Stimulated activated CD4-positive, alpha-beta T cell treated with anti-CD3 and anti-CD28 coated beads, Interleukin-1b, Interleukin-23, amount 100 ng/mL, for 24 hours (primary cell): ENCODE results near the gene MEX3D.
A peak's percentile ranks its signal among the peaks of the same experiment; 100 is the strongest.

Experiments
- DNase-seq, 4 experiments: peaks; one replicate each; pipeline ENCODE4 v3.0.0-alpha.2; 2020; ENCODE audit warnings: low read depth in 4 of 4, low spot score in 1 of 4

Gene MEX3D

DNA sequence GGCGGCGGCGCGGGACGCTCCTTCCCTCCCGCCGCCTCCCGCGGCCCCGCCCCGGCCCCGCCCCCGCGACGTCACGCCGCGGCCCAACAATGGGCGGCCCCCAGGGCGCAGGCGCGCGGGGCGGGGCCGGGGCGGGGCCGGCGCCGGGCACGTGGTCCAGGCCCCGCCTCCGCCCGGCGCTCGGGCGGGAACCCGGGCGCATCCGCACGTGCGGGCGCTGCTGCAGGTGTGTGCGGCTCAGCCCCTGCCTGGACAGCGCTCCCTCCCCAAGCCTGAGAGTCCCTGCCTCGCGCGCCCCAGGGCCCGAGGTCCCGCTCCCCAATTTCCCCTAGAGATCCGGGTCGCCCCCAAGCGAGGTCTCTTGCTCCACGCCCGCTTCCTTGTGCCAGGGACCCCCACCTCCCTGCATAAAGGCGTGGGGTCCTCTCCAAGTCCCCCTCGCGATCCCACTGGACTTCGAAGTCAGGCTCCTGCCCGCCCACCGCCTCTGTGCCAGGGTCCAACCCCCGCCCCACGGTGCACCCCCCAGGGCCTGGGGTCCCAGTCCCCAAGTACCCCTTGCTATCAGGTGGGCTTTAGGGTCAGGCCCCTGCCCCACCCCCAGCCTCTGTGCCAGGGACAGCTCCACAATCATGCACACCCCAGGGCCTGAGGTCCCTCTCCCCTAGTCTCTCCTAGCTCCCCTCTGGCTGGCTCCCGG is at the start of gene MEX3D:
TSS of gene MEX3D (minus strand) at position 6 of the 700 bp plus-strand sequence. CDS start 267 bp downstream, outside the sequence.
- DNase-seq: peak; percentile 60 to 82 (median 74)

DNA sequence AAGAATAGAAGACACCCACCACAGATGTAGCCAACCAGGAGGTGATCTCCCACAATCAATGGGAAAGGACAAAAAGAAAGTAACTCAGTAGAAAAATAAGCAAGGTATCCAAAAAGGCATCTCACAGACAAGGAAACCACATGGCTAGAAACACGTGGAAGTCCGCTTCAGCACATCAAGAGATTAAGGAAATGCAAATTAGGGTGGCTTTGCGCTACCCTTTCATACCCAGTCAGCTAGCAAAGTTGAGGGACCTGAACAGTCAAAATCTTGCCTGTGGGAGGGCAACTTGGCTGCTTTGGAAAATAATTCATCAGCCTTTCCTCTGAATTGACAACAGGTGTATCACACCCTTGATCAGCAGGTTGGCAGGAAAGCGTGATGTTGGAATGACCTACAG is 48.8 kb upstream of the MEX3D start:
- DNase-seq: no peak

DNA sequence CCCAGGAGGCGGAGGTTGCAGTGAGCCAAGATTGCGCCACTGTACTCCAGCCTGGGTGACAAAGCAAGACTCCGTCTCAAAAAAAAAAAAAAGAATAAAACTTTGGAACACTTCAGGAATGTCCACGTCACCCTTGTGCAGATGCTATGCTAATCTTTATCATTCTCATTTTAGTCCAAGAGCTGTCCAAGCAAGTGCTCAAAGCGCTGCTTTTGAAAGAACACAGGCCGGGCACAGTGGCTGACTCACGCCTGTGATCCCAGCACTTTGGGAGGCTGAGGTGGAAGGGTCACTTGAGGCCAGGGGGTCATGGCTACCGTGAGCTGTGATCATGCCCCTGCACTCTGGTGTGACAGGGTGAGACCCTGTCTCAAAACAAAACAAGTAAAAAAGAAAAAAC is 48.3 kb upstream of the MEX3D start:
- no peak for DNase-seq

DNA sequence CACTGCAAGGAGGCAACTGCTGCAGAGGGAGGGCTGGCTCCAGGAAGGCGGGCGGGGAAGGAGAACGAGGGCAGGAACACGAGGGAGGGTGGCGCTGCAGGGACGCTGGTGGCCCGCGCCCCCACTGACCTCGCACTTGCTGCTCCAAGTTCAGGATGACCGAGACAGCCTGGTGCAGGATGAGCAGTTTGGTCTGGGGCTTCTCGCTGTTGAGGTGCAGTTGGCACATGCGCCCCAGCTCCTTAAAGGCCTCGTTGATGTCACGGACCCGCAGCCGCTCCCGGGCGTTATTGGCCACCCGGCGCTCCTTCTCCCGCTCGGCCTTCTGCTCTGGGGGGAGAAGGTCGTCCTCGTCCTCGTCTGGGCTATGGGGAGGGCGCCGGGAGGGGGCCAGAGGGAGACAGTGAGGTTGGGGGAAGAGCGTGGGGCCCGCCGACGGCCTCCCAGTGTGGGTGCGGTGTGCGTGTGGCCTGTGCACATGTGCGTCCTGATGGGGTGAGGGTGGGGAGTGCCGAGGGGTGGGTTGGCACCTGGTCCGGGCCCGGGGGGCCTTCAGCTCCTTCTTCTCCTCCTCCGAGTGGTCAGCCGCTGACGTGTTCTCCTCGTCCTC is 47.1 kb upstream of the MEX3D start:
- DNase-seq: no peak

DNA sequence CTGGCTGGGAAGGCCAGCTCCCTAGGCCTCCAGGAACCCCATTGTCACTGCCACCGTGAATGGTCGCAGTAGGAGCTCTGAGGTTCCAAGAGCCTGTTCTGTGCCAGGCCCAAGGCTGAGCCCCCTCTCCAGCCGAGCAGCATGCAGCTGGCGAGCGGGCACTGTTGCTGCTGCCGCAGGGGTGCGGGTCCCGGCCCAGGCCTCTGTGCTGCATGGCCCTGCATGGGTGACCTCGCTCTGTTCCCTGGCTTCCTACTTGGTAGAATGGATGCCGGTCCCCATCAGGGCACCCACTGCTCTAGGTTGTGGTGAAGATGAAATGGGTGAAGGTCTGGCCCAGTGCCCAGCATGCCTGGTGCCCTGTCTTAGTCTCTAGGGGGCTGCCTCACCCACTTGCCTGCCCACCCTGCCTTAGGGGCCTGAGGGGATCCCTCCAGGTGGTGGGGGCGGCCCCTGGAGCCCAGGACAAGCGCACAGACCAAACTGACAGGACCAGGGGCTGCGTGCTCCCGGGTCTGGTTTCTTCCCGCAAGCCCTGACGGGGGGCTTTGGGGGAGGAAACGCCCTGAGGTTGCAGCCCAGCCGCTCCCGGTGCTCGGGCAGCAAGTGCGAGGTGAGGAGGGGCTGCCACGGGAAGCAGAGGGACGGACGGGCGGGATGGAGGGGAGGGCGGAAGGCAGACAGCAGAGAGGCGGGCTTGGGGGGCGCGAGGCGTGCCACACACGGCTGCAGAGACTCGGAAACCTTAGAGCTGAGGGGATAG is 45.9 kb upstream of the MEX3D start:
- no peak for DNase-seq

DNA sequence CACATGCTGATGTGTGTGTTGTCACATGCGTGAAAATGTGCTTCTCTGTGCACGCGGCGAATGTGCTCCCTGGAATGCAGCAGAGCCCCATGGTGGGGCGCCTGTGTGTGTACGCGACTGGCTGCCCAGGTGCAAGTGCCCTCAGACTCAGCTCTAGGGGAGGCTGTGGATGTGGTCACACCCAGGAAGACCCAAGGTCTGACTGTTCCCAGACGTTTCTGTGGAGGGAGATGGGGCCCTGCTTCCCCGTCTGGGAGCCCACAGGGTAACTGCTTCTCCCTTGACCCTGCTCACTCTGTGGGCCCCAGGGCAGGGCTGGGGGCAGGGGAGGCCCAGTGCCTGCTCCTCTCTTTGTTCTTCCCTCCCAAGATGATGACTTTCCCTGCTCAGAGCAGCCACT is 45.0 kb upstream of the MEX3D start:
- DNase-seq: no peak

DNA sequence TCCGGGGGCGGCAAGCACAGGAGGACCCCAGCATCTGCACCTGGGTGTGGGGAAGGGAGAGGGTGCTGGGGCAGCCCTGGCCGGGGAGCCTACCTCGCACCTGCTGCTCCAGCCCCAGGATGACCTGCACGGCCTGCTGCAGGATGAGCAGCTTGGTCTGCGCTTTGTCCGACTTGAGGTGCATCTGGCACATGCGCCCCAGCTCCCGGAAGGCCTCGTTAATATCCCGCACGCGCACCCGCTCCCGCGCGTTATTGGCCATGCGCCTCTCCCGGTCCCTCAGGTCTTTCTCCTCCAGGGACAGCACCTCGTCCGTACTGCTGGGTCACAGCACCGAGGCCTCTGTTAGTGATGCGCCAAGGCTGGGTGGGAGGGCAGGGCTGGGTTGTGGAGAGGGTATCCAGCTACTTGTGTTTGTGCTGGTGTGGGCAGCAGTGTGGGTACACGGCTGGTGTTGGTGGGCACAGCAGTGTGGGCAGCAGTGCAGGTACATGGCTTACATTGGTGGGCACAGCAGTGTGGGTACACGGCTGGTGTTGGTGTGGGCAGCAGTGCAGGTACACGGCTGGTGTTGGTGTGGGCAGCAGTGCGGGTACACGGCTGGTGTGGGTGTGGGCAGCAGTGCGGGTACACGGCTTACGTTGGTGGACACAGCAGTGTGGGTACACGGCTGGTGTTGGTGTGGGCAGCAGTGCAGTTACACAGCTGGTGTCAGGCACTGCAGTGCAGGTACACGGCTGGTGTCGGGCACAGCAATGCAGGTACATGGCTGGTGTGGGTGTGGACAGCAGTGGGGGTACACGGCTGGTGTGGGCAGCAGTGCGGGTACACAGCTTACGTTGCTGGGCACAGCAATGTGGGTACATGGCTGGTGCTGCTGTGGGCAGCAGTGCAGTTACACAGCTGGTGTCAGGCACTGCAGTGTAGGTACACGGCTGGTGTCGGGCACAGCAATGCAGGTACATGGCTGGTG is 44.3 kb upstream of the MEX3D start:
- no peak for DNase-seq

DNA sequence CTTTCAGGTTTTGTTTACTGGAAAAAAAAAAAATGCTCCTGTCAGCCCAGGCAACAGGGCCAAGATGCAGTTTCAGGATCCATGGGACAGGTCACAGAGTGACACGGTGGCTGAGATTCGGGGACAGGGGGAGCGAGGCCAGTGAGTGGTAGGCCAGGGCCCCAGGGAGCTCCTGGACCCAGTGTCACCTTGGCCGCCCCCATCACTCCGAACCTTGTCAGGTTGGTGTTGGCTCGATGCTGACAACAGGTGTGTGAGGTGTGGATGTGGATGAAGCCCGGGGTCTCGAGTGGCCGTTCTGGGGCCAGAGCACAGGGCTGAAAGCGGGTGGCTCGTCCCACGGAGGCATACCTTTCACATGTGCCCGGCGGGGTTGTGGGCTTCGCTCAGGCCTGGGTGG is 43.2 kb upstream of the MEX3D start:
- no peak for DNase-seq

DNA sequence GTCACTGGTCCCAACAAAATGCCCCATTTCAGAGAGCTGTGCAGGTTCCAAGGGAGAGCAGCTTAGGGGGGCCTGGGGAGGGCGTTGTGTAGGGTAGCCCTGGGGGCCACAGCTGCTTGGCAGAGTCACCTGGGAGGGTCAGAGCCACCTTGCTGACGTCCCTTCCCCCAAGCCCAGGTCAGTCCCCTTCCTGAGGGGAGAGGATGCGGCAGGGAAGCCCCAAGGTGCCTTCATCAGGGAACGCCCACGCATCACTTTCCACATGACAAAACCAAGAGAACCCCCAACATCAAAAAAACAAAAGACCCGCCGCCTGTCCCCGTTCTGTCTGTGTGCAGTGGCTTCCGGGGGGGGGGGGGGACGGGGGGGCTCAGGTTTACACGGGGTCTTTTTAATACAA is 42.5 kb upstream of the MEX3D start:
- DNase-seq: no peak

DNA sequence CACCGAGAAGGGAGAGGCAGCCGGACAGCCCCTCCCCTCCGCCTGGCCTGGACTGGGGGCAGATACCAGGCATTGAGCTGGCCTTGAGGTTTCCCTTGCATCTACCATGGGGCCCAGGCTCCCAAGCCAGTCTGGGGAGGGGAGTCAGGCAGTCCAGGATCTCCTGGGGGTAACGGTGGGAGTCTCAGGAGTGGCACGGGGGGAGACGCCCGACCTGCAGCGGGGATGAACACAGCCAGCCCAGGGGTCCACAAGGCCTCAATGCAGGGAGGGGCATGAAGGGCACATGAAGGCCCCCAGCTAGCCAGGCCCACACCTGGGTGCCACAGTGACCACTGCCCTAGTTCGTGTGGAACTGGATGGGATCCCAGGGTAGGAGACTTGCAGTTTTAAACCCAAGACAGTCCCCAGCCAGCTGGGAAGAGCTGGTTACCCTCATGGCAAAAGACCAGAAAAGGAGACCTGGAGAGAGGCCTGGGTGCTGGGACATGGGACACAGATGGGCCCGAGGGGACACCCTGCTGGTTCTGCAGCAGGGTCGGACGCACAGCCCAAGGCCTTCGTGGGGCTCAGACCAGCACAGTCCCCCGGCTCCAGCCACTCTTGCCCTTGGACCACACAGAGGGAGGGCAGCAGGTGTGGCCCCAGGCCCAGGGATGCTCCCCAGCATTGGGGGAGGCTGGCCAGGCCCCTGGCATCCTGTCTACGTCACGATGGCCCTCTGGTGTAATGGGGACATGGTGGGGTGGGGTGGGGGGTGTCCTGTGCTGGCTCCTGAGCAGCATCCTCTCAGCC is 41.8 kb upstream of the MEX3D start:
- no peak for DNase-seq

DNA sequence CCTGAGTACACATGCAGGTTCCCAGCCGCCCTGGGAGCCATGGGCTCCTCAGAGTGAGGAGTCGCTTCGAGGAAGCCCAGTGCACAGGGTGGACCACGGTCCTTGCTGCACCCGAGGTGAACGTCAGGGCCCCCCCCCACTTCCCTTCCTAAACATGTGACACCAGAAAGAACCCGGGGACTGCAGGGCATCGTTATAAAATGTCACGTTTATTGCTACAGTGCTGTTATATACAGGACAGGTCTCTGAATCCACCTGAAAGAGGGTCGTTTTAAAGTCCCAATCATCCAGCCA is 40.9 kb upstream of the MEX3D start:
- no peak for DNase-seq

DNA sequence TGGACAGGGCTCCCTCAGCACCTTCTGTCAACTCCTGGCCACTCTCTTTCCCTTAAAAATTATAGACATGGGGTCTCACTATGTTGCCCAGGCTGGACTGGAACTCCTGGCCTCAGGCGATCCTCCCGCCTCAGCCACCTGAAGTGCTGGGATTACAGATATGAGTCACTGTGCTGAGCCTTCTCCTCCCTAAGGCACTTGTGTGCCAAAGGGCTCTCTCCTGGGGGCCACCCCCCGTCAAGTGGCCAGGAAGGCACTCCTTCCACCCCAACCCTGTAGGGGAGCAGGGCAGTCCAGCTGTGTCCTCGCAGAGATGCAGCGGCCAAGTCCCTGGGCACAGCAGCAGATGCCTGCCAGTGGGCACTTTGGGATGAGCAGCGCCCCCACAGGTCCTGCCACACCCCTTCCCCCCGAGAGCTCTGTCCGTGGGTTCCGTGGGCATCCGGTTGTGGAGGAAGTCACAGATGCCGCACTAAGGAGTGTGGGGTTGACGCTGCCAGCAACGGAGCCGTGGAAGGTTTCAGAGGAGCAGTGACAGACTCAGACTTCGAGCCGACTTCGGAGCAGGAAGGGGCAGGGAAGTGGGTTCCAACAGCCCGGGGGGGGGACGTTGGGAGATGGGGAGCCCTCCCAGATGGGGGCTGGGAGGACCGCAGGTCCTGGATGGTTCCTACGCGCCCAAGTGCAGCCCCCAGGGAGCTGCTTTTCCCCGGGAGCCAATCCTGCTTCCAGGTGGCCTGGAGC is 40.4 kb upstream of the MEX3D start:
- no peak for DNase-seq

DNA sequence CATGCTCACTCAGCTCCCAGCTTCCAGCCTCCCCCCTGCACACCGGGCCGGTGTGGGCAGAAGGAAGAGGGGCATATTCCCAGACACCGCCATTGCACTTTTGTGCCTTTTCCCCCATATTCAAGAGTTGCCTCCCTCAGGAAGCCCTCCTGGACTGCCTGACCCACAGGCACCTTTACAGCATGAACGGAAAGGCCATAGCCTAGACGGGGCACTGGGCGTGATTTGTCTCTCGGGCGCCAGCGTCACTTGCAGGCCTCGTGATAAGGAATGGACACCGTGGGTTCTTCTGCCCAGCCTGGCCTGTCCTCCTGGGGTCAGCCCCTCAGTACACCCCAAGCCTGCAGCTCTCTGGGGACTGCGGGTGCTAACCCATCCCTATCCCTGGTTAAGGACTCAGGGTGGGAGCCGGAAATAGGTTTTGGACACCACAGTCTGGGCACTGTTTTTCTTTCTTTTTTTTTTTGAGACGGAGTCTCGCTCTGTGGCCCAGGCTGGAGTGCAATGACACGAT is 38.1 kb upstream of the MEX3D start:
- no peak for DNase-seq

DNA sequence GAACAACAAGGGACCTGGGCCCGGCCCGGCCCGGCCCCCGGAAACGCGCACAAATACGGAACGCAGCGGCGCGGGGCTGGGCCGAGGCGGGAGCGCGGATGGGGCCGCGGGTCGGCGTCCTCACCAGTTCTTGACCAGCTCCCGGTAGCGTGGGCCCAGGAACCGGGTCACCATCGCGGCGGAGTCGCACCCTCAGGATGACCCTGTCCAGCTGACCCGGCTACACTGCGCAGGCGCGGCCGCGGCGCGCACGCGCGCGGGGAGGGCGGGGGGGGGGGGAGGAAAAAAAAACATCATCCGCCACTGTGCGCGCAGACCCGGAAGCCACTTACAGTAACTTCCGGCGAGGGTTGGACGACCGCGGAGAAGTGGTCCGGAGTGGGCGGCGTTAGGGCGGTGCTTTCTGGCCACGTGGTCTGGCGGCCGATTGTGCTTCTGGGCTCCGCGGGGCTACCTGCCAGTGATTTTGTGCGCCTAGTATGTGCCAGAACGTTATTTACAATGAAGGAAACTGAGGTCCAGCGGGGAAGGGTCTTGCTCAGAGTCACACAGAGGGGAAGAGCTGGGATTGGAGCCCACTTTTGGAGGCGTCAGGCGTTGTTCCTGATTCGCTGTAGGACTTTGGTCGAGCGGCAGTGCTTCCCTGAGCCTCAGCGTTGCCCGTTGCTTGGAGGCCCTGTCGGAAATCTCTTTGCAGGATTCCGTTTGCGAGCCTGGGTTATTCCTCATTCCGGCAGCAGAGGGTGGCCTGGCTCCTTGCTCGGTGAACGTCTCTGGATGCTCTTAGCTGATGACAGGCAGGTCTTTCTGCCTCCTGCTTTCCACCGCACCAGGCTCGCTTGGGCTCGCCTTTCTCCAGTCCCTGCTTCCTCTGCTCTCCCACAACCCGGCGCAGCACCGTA is 37.4 kb upstream of the MEX3D start, which contains the start of gene UQCR11:
TSS of gene UQCR11 (minus strand) at position 227 of the 902 bp plus-strand sequence. CDS start at position 174, 53 bp downstream.
- DNase-seq: peak; percentile 78 to 93 (median 87)

DNA sequence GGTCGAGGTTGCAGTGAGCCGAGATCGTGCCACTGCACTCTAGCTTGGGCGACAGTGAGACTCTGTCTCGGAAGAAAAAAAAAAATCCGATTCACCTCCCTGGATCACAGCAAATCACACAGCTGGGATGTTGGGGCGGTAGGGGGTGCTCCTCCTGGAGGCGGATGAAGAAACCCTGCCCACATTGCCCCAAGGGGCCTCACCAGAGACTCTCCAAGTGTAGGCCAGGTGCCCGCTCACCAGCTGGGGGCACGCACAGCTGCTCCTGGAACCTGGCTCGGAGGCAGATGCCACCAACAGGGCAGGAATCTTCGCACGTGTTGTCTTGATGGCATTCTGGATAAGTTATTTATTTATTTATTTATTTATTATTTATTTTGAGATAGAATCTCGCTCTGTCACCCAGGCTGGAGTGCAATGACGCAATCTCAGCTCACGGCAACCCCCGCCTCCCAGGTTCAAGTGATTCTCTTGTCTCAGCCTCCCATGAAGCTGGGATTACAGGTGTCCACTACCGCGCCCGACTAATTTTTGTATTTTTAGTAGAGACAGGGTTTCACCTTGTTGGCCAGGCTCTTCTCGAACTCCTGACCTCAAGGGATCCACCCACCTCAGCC is 34.1 kb upstream of the MEX3D start:
- no peak for DNase-seq

DNA sequence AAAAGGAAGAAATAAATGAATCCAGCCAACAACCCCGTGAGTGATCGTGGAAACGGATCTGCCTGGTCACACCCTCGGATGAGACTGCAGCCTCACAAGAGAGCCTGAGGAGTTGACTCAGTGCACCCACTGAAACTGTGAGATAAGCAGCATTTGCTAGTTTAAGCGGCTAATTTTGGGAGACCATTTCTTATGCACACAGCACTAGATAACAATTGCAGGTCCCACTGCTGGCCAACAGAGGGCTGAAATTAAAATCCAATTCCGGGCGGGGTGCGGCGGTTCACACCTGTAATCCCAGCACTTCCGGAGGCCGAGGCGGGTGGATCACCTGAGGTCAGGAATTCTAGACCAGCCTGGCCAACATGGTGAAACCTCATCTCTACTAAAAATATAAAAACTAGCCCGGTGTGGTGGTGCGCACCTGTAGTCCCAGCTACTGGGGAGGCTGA is 33.5 kb upstream of the MEX3D start:
- no peak for DNase-seq

DNA sequence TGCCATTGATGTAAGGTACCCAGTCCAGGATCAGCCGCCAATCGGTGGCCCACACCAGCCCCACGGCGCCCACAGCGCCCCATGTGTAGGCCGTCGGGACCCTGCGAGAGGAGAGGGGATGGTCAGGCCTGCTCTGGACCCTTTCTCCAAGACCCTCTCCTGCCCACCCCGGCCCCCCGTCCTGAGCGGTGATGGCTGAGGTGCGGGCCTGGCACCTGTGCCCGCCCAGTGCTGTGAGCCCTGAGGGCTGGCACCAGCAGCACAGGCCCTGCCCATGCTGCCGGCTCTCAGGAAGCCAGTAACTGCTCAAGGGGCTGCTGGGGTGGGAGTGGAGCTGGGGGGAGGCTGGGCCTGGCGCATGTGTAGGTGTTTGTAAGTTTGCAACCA is 31.3 kb upstream of the MEX3D start:
- DNase-seq: no peak
